ENCODE data around the gene RIOX2.
"Not testable (repeated sequence)": the region's sequence is repeated elsewhere in the genome, so short reads cannot be mapped to it uniquely, and the experiment has no call there.

The RIOX2 gene

DNA sequence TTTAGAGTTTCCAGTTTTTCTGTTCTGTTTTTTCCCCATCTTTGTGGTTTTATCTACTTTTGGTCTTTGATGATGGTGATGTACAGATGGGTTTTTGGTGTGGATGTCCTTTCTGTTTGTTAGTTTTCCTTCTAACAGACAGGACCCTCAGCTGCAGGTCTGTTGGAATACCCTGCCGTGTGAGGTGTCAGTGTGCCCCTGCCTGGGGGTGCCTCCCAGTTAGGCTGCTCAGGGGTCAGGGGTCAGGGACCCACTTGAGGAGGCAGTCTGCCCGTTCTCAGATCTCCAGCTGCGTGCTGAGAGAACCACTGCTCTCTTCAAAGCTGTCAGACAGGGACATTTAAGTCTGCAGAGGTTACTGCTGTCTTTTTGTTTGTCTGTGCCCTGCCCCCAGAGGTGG is 62.4 kb downstream of the RIOX2 start:
- not testable (repeated sequence) for FAIRE-seq

DNA sequence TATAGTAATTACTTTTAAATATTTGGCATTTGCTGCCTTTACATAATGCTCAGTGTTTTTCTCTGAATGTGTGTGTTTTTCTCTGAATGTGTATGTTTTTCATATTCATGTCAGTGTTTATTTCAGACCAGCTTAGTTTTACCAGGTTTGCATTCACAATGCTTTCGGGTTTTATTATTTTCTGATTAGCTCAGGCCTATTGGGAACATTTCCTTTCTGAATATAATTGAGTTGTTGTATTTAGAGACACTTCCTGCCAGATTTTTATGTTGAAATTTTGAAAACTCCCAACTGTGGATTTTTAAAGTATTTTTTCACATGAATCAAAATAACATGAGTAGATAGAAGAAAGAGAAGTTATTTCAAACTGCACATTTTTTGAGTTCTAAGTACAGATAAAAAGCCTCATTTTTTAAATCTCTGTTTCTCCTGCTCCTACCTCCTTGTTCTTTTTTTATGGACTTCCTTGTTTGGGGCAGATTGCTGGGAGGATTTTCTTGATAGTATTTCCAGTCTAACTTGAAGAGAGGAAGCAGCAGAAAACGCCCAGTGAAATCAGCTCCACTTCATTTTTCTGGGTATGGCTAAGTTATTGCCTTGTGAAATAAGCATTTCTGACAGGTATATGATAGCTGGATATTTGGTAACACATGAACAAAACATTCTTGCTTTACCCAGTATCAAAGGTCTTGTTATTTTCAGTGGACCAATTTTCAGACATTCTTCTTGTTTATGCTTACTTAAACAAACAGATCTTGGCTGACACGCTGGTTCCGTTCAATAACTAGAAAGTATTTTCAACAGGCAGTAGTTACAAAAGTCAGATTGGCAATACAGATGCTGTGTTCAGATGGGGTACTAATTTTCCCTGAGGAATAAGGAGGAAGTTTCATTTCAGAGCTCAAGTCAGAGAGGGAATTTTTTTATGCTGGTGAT is 70.7 kb downstream of the RIOX2 start:
- peak; percentile 8 for FAIRE-seq

DNA sequence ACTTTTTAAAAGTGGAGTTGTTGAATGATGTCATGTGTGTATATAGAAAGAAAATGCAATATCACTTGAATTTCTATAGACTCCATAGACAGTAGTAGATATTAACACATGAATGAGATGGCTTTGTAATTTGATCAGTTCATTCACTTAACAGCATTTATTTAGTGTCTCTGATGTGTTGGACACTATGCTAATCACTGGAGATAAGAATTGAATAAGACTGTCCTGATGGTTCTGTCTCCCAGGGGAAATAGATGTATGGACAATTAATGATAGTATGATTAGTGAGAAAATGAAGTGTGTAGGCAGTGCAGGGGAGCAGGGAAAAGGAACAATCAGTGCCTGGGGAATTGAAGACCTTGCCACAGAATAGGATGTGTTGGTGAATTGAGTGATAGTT is 72.9 kb downstream of the RIOX2 start:
- no peak for FAIRE-seq

DNA sequence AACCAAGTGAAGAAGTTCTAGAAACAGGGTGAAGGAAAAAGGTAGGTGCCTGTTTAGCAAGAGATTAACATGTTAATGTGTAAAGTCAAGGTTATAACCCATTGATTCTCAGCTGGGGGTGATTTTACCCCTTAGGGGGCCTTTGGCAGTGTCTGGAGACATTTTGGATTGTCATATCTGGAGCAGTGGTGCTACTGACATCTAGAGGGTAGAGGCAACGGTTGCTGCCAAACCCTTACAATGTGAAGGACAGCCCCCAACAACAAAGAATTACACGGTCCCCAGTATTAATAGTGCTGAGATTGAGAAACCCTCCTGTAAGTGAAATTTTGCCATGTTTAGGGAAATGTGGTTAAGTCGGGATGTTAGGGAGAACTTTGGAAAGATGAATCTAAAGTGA is 75.7 kb downstream of the RIOX2 start:
- no peak for FAIRE-seq

DNA sequence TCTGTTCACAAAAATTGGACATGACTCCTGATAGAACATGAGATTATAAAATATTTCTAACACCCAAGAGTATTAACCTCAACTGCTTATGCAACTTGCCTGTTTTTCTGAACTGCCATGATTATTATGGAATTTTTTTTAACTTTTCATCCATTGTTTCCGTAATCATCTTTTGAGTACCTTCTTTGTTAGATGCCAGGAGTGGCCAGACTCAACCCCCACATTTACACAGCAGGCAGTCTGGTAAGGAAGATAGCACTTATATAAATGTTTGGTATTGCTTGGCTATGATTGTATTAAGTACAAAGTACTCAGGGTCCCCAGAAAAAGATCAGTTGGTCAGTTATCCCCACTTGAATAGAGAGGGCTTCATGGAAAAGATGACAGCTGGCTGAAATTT is 76.1 kb downstream of the RIOX2 start:
- no peak for FAIRE-seq

DNA sequence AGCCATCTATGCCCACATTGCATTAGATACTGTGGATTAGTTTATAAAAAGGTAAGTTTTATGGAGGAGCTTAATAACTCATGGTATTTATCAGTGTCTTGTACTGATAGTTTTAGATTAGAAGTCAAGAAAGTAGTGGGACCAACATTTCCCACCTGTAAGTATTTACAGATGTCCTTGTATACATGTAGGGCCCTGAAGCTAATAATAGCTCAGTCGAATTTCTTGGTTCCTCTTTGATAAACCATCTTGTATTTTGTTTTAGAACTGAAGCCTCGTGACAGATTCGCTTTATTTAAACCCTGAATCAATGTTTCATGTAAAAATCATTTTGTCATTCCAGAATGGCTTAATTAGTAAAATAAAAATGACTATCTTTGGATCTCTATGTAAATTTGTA is 77.0 kb downstream of the RIOX2 start:
- no peak for FAIRE-seq

DNA sequence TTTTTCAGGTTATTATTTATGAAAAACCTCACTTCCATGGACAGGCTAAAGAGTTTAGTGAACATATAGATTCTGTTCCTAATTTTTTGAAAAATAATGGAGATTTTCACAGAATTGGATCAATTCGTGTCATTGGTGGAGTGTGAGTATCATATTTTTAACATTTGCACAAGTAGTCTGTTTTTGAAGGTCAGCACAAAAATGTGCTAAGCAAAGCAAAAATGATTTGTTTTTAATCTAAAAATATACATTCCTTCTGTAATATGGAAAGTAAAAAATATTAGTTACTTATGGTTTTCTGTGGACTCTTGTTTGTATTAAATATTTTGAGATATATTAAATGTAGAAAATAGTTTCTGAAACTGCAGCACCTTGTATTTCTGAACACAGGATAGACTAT is 79.4 kb downstream of the RIOX2 start:
- FAIRE-seq, result no peak
